ENCODE results near the gene LIG1.

DNA sequence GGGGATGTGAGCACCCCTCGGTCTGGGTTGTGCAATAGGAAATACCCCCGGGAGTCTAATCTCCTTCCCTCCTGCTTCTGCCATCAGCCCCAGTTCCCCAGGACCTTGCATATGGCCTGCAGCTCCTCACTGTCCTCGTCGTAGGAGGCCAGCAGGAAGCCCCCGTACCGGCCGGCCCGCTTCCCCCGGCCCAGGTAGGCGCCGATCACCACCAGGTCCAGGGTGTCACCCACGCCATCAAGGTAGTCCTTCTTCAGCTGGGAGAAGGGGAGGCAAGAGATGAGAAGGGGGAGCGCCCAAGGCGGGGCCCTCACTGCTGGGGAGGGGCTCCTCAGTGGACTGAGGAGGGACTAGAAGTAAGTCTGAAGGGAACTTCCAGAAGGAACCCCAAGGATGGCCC lies 49.1 kb downstream of the LIG1 start:
- no peak for TF ChIP-seq EP300 (IDR thresholded peaks at IDR 0.05)
- TF ChIP-seq, protein P1, sequence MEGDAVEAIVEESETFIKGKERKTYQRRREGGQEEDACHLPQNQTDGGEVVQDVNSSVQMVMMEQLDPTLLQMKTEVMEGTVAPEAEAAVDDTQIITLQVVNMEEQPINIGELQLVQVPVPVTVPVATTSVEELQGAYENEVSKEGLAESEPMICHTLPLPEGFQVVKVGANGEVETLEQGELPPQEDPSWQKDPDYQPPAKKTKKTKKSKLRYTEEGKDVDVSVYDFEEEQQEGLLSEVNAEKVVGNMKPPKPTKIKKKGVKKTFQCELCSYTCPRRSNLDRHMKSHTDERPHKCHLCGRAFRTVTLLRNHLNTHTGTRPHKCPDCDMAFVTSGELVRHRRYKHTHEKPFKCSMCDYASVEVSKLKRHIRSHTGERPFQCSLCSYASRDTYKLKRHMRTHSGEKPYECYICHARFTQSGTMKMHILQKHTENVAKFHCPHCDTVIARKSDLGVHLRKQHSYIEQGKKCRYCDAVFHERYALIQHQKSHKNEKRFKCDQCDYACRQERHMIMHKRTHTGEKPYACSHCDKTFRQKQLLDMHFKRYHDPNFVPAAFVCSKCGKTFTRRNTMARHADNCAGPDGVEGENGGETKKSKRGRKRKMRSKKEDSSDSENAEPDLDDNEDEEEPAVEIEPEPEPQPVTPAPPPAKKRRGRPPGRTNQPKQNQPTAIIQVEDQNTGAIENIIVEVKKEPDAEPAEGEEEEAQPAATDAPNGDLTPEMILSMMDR (IDR thresholded peaks at IDR 0.05) = no peak
- no peak for TF ChIP-seq POLR2A (IDR thresholded peaks at IDR 0.05)

Data from sigmoid colon (tissue), 4 donors.